Mucosa of stomach (tissue), 1 donor: ENCODE results near the gene CMYA5.
"Not testable (repeated sequence)": the region's sequence is repeated elsewhere in the genome, so short reads cannot be mapped to it uniquely, and the experiment has no call there.

Experiments used
- H3K27me3 ChIP-seq: one replicate; pipeline ENCODE4 v1.7.0; 2013; ENCODE audit warnings: mild to moderate bottlenecking, low read length; ENCODE audit not compliant: control insufficient read depth, insufficient read depth
- H3K36me3 ChIP-seq: one replicate; pipeline ENCODE4 v1.7.0; 2013; ENCODE audit warnings: low read length; ENCODE audit not compliant: control insufficient read depth, insufficient read depth
- H3K4me1 ChIP-seq: one replicate; pipeline ENCODE4 v1.7.0; 2013; ENCODE audit warnings: mild to moderate bottlenecking, low read length; ENCODE audit not compliant: control insufficient read depth, insufficient read depth
- H3K4me3 ChIP-seq: one replicate; pipeline ENCODE4 v1.7.0; 2013; ENCODE audit warnings: low read length
- H3K9ac ChIP-seq: one replicate; pipeline ENCODE4 v1.7.0; 2013; ENCODE audit warnings: mild to moderate bottlenecking, low read length, moderate library complexity
- H3K9me3 ChIP-seq: one replicate; pipeline ENCODE4 v1.7.0; 2013; ENCODE audit warnings: mild to moderate bottlenecking, low read length, moderate library complexity; ENCODE audit not compliant: control insufficient read depth
- donor health status: Pancreatic carcinoma.

CMYA5 gene

DNA sequence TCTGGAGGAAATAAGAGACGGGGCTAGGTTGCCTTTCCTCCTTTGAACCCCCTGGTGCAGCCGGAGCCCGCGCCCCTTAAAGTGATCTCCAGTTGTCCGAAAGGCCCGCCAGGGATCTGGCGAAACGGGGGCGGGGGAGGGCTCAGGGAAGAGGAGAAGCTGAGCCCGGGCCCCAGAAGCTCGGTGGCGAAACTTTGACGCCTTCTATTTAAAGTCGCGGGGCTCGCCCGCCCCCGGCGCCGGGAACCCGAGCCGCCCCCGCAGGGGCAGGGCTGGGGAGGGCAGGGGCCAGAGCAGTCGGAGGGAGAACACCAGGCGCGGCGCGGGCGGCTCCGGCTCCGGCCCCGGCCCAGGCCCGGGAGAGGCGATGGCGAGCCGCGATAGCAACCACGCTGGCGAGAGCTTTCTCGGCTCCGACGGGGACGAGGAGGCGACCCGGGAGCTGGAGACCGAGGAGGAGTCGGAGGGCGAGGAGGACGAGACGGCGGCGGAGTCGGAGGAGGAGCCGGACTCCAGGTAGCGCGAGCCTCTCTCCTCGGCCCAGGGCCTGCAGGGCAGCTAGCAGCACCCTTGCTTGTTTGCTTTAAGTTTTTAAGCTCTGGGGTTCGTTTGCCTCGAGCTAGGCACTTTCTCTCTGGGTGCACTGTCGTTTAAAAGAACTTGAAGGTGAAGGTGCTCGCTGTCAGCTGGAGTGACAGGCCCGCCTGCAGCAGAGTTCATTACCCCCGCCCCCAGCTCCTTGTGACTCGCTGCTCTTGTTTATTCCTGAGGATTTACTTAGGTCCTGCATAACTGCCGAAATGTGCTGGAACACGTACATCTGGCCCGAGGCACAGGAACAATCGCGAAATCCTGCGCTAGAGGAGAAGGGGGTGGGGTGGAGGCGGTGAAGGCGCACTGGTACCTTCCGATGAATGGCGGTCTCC, at the start of gene CMYA5:
Gene CMYA5, plus strand, starts transcription at position 296 of the 926 bp plus-strand sequence. Its CDS starts 72 bp downstream, at position 368.
- H3K9me3 ChIP-seq = no peaks in the 10 kb centered on the region
- no peak within 1 kb of the TSS for H3K4me3 ChIP-seq
- H3K9ac ChIP-seq = peak within 1 kb of the TSS; percentile 45
- H3K4me1 ChIP-seq = no peaks in the 10 kb centered on the region
- H3K27me3 ChIP-seq = no peaks in the 10 kb centered on the region
- no peaks in the 10 kb centered on the region for H3K36me3 ChIP-seq

DNA sequence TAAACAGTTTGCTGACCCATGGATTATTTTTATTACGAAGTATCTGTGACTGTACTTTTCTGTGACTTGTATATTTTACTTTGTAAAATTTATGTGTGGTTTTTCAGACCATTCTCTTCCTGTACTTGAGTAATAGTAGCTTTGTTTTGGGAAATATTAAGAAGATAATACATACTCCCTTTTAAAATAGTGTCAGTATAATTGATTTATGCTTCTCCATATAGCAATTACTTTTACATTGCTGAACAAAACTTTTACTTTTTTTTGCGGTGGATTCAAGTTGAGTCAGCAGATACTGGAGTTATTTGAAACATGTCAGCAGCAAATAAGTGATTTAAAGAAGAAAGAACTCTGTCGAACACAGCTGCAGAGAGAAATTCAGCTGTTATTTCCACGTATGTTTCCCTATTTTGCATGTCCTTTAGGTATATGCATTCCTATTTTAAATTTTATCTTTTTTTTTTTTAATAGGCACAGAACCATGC, 49.0 kb upstream of the CMYA5 start:
- Histone ChIP-seq H3K4me1 (no peaks in the 10 kb centered on the region), H3K9ac (no peak overlapping the region), H3K4me3 (no peak overlapping the region), H3K27me3 (no peaks in the 10 kb centered on the region), H3K9me3 (no peaks in the 10 kb centered on the region), H3K36me3 (no peaks in the 10 kb centered on the region)

DNA sequence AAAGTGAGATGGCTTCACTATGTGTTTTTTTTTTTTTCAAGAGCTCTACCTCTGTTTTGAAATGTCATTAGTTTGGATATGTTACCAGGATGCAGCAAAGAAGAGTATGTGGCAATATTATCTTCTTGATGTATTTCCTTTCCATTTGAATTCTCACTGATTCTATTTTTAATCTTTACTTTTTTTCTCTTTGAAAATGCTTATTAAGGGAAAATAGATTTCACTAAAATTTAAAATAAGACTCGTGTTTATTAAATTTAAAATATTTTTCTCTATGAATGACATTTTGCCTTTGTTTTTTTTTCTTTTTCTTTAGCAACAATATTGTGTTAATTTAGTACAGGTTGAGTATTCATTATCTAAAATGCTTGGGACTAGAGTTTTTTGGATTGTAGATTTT, 48.2 kb upstream of the CMYA5 start:
- H3K9me3 ChIP-seq = no peaks in the 10 kb centered on the region
- H3K4me1 ChIP-seq = no peaks in the 10 kb centered on the region
- H3K4me3 ChIP-seq = no peak overlapping the region
- peaks cover 5% of the 10 kb centered on the region for H3K36me3 ChIP-seq
- no peak overlapping the region for H3K9ac ChIP-seq
- H3K27me3 ChIP-seq = no peaks in the 10 kb centered on the region

DNA sequence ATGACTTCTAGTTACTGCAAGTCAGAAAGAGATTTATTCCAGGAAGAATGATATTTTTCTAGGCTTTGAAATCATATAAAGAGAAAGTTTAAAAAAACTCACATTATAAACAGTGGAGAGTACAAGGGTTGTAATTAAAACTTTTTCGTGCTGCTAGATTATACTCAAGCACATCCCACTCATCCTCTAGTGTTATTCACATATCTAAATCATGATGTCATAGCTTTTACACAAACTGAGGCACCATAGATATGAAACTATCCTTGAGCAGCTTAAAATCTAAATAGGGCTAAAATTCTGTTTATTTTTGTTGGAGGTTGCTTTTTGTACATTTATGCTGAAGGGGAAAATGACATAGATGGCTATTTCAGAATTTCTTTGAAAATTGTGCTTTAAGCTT, 47.4 kb upstream of the CMYA5 start:
- Histone ChIP-seq H3K27me3 (no peaks in the 10 kb centered on the region), H3K9me3 (no peaks in the 10 kb centered on the region), H3K4me1 (no peaks in the 10 kb centered on the region), H3K9ac (no peak overlapping the region), H3K36me3 (peaks cover 9% of the 10 kb centered on the region), H3K4me3 (no peak overlapping the region)

DNA sequence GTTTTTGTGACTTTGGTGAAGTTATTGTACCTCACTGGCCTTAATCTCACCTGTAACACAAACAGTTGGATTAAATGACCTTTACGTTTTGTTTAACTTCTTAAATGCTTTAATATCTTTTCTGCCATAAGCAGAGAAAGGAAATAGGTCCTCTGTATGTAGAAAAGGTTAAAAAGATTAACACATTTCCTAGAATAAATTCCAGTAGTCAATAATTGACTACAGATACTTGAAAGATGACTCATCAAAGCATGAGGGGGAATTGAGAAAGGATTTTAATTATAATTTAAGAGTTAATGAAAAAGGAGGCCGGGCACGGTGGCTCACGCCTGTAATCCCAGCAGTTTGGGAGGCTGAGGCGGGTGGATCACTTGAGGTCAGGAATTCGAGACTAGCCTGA, 35.8 kb upstream of the CMYA5 start:
- no peaks in the 10 kb centered on the region for H3K4me1 ChIP-seq
- no peak overlapping the region for H3K9ac ChIP-seq
- H3K27me3 ChIP-seq = no peaks in the 10 kb centered on the region
- no peaks in the 10 kb centered on the region for H3K9me3 ChIP-seq
- no peak overlapping the region for H3K4me3 ChIP-seq
- H3K36me3 ChIP-seq = no peaks in the 10 kb centered on the region

DNA sequence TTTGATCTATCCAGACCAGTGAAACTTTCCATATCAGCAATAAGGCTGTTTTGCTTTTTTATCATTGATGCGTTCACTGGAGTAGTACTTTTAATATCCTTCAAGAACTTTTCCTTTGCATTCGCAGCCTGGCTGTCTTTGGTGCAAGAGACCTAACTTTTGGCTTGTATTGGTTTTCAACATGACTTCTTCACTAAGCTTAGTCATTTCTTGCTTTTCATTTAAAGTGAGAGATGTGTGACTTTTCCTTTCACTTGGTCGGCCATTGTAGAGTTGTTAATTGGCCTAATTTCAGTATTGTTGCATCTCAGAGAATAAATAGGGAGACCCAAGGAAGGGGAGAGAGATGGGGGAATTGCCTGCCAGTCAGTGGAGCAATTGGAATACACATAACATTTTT, 26.4 kb upstream of the CMYA5 start:
- Histone ChIP-seq H3K4me3 (no peak overlapping the region), H3K9me3 (no peaks in the 10 kb centered on the region), H3K36me3 (no peaks in the 10 kb centered on the region), H3K9ac (no peak overlapping the region), H3K27me3 (no peaks in the 10 kb centered on the region), H3K4me1 (no peaks in the 10 kb centered on the region)

DNA sequence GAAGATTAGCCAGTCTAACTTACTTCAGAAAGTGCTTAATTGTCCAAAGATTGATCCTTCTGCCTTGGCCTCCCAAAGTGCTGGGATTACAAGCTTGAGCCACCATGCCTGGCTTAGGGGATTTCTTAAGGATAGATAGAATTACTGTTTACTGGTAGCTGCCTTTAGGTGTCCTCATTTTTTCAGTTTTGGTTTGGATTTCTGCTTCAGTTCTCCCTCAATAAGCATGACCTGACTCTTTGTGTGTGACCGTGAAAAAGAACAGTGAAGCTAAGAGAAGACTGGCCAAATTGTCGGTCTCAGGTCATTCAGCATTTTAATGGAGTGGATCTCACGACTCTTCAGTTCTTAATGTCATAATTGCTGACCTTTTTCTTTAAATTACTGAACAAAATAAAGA, 22.9 kb upstream of the CMYA5 start:
- Histone ChIP-seq H3K36me3 (no peaks in the 10 kb centered on the region), H3K9me3 (no peaks in the 10 kb centered on the region), H3K27me3 (no peaks in the 10 kb centered on the region), H3K9ac (no peak overlapping the region), H3K4me3 (no peak overlapping the region), H3K4me1 (no peaks in the 10 kb centered on the region)

DNA sequence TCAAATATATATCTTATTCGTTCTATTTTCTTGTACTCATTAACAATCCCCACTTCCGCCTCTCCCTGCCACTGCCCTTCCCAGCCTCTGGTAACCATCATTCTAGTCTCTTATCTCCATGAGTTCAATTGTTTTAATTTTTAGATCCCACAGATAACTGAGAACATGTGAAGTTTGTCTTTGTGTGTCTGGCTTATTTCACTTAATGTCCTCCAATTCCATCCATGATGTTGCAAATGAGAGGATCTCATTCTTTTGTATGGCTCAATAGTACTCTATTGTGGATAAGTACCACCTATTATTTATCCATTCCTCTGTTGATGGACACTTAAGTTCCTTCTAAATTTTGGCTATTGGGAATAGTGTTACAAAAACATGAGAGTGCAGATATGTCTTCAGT, 17.2 kb upstream of the CMYA5 start:
- H3K9ac ChIP-seq = no peak overlapping the region
- H3K27me3 ChIP-seq = no peaks in the 10 kb centered on the region
- no peaks in the 10 kb centered on the region for H3K36me3 ChIP-seq
- no peaks in the 10 kb centered on the region for H3K4me1 ChIP-seq
- no peaks in the 10 kb centered on the region for H3K9me3 ChIP-seq
- no peak overlapping the region for H3K4me3 ChIP-seq

DNA sequence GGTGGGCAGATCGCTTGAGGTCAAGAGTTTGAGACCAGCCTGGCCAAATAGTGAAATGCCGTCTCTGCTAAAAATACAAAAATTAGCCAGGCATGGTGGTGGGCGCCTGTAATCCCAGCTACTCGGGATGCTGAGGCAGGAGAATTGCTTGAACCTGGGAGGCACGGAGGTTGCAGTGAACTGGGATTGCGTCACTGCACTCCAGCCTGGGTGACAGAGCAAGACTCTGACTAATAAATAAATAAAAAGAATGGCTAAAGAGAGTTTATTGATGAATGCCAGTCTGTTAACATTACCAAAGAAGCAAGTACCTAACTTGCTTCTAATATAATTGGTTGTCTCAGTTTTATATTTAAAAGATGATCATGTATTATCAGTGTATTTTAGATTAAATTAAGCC, 13.3 kb upstream of the CMYA5 start:
- H3K36me3 ChIP-seq, H3K4me3 ChIP-seq, H3K9ac ChIP-seq, H3K27me3 ChIP-seq, H3K9me3 ChIP-seq, H3K4me1 ChIP-seq: not testable (repeated sequence)

DNA sequence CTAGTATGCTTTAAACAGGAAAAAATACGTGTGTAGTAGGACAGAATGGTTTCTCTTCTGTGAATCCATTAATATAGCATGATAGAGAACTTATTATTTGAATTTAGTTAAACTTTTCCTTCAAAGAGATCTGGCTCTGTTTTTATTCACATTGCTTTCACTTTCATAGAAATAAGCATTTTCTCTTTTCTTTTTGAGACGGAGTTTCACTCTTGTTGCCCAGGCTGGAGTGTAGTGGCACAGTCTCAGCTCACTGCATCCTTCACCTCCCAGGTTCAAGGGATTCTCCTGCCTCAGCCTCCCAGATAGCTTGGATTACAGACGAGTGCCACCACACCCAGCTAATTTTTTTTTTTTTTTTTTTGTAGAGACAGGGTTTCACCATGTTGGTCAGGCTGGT, 7.5 kb upstream of the CMYA5 start:
- H3K4me3 ChIP-seq, H3K27me3 ChIP-seq, H3K9me3 ChIP-seq, H3K9ac ChIP-seq, H3K36me3 ChIP-seq, H3K4me1 ChIP-seq: not testable (repeated sequence)

DNA sequence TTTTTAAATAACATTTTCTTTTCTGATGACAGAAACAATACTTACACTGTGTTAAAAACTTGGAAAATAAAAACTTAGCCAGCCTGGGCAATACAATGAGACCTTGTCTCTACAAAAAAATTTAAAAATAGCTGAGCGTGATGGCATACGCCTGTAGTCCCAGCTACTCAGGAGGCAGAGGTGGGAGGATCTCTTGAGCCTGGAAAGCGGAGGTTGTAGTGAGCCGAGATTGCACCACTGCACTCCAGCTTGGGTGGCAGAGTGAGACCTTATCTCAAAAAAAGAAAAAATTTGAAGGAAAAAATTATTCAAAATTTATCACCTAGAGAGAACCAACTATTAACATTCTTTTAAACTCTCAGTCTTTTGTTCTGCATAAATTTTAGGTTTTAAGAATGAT, 4.9 kb upstream of the CMYA5 start:
- Histone ChIP-seq H3K27me3 (no peaks in the 10 kb centered on the region), H3K36me3 (no peaks in the 10 kb centered on the region), H3K9me3 (no peaks in the 10 kb centered on the region), H3K9ac (no peak overlapping the region), H3K4me1 (no peaks in the 10 kb centered on the region), H3K4me3 (no peak overlapping the region)

DNA sequence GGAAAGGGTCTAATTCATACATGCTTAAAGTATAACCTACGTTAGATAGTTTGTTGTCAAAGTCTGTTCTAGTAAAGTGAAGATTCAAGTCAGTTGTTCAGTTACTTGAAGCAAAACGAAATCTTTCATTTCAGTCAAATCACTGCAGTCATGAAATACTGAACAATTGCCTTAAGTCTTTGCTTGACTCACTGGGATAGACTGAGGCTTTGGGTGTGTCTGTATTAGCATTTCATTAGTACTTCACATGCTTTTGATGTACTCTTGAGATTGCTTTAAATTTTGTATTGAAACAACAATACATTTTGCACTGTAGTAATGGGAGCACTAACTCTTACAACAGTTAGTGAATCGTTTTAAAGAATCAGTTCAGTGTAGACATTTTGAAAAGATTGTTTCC, 4.0 kb upstream of the CMYA5 start:
- no peak overlapping the region for H3K9ac ChIP-seq
- no peaks in the 10 kb centered on the region for H3K27me3 ChIP-seq
- H3K36me3 ChIP-seq = no peaks in the 10 kb centered on the region
- H3K4me1 ChIP-seq = no peaks in the 10 kb centered on the region
- no peaks in the 10 kb centered on the region for H3K9me3 ChIP-seq
- H3K4me3 ChIP-seq = no peak overlapping the region
